Head of caudate nucleus (tissue), 42 donors: ENCODE results near the gene GNG12.

Experiments used
- DNase-seq, 42 donors: peaks; one replicate each; pipeline versions ENCODE4 v3.0.0 to v3.0.0-alpha.2; 2020 to 2021; ENCODE audit warnings: mixed read lengths in 7 of 42
- intact Hi-C: fragments of 100-400 bp; cut with DNase I; formaldehyde crosslinking; loops from one replicate; pipeline ENCODE4 v1.15.0; 2022

Gene GNG12

GRCh38 chr1:67653304-67653703, 180.0 kb downstream of the GNG12 start:
- DNase-seq = no peak
- intact Hi-C loops = no loop called here

DNA sequence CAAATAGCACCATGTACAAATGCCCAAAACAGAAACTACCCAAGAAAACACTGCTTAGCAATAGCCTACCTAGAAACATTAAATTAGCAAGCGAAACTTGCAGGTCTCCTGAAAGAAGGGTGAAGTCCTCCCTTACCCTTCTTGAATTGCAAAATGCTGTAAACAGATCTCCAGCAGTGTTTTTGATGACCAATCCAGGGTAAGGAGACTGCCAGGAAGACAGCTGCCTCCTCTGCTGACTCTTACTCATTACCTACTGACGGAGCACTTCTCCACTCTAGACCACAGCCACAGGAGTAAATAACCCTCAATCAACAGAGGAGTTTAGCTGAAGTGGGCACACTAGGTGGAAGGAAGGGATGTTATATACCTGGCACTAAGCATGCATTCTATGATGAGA, 180.5 kb downstream of the GNG12 start:
- DNase-seq = no peak

More for the DNA sequence above, 180.5 kb downstream of the GNG12 start:
- intact Hi-C loops = no loop called here
